NT2/D1 (cell line): Measurements from ENCODE around the gene B4GALNT4.

ENCODE experiments used
- DNase-seq: peaks from one replicate; pipeline ENCODE4 v3.0.0-alpha.2; 2011; ENCODE audit warnings: low read depth, low spot score
- H3K27me3 ChIP-seq: 2 replicates; pipeline ENCODE4 v1.6.0; 2011; ENCODE audit warnings: mild to moderate bottlenecking; ENCODE audit not compliant: insufficient read length, insufficient read depth
- H3K36me3 ChIP-seq: 2 replicates; pipeline ENCODE4 v1.6.1; 2011; ENCODE audit warnings: mild to moderate bottlenecking, low read length, mixed read lengths; ENCODE audit not compliant: insufficient read depth, insufficient read length
- H3K4me1 ChIP-seq: 2 replicates; pipeline ENCODE4 v1.5.1; 2011; ENCODE audit not compliant: insufficient read depth, insufficient read length
- H3K4me3 ChIP-seq: 2 replicates; pipeline ENCODE4 v1.5.1; 2011; ENCODE audit warnings: low read depth; ENCODE audit not compliant: insufficient read length
- H3K9ac ChIP-seq: 2 replicates; pipeline ENCODE4 v1.6.0; 2011; ENCODE audit warnings: low read depth; ENCODE audit not compliant: insufficient read length
- H3K9me3 ChIP-seq: 2 replicates; pipeline ENCODE4 v1.5.1; 2011; ENCODE audit warnings: mild to moderate bottlenecking, low read length; ENCODE audit not compliant: insufficient read depth
- SUZ12 ChIP-seq: IDR thresholded peaks from 2 replicates; pipeline ENCODE4 v1.6.1; 2011; ENCODE audit not compliant: insufficient read length, insufficient read depth; ENCODE audit errors: extremely low read depth
- YY1 ChIP-seq: IDR thresholded peaks from 2 replicates; pipeline ENCODE4 v1.6.1; 2011; ENCODE audit not compliant: insufficient read length, insufficient read depth
- ZNF274 ChIP-seq: IDR thresholded peaks from 2 replicates; pipeline ENCODE4 v1.6.1; 2011; ENCODE audit warnings: mild to moderate bottlenecking, low read depth, low read length

The B4GALNT4 gene

GRCh38 chr11:403021-403760, 33.9 kb downstream of the B4GALNT4 start:
- H3K4me3 ChIP-seq, result no peak overlapping the region
- no peak overlapping the region for H3K9ac ChIP-seq
- no peak for DNase-seq
- no peaks in the 10 kb centered on the region for H3K36me3 ChIP-seq
- H3K4me1 ChIP-seq, result peaks cover 20% of the 10 kb centered on the region
- peaks cover 8% of the 10 kb centered on the region for H3K27me3 ChIP-seq
- TF ChIP-seq YY1 (no peak), SUZ12 (no peak), ZNF274 (no peak)
- peaks cover 8% of the 10 kb centered on the region; the same call in 1 of the 2 replicates for H3K9me3 ChIP-seq

- H3K4me3 ChIP-seq, result no peak overlapping the region
Observed at GRCh38 chr11:403761-404431, 34.6 kb downstream of the B4GALNT4 start.

DNA sequence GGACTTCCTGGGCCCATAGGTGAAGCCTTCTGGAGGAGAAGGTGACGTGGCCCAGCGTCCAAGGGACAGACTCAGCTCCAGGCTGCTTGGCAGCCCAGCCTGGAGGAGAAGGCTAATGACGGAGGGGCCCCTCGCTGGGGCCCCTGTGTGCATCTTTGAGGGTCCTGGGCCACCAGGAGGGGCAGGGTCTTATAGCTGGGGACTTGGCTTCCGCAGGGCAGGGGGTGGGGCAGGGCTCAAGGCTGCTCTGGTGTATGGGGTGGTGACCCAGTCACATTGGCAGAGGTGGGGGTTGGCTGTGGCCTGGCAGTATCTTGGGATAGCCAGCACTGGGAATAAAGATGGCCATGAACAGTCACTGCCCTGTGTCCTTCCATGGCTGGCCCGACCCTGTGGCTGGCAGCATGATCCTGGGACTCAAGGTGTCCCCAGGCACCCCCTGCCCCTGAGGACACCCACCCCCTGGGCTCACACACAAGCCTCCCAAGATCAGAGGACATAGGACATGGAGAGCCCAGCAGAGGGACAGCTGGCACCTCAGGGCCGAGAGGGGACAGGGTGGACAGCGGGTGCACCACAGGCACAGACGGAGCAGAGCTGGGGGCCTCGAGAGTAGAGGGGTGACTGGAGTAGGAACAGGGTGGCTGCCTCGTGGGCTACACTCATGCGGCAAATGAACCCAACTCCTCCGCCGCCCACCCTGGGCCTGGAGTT, 35.4 kb downstream of the B4GALNT4 start:
- TF ChIP-seq YY1 (no peak), SUZ12 (no peak), ZNF274 (no peak)
- DNase-seq, result no peak
- Histone ChIP-seq H3K9me3 (peaks cover 7% of the 10 kb centered on the region; the same call in 1 of the 2 replicates), H3K4me1 (peaks cover 20% of the 10 kb centered on the region), H3K4me3 (no peak overlapping the region), H3K27me3 (peaks cover 15% of the 10 kb centered on the region), H3K9ac (no peak overlapping the region), H3K36me3 (no peaks in the 10 kb centered on the region)

More at GRCh38 chr11:403761-404431, 34.6 kb downstream of the B4GALNT4 start:
- no peak for DNase-seq
- Histone ChIP-seq H3K36me3 (no peaks in the 10 kb centered on the region), H3K27me3 (peaks cover 14% of the 10 kb centered on the region), H3K9ac (no peak overlapping the region), H3K4me1 (peaks cover 20% of the 10 kb centered on the region), H3K9me3 (peaks cover 8% of the 10 kb centered on the region; the same call in 1 of the 2 replicates)
- no peak for TF ChIP-seq ZNF274
- no peak for TF ChIP-seq YY1
- TF ChIP-seq SUZ12, result no peak

GRCh38 chr11:405323-405953, 36.1 kb downstream of the B4GALNT4 start:
- no peaks in the 10 kb centered on the region for H3K9me3 ChIP-seq
- H3K9ac ChIP-seq, result peak overlapping the region; percentile 82
- no peaks in the 10 kb centered on the region for H3K36me3 ChIP-seq
- H3K4me1 ChIP-seq, result peaks cover 20% of the 10 kb centered on the region
- DNase-seq, result no peak
- H3K4me3 ChIP-seq, result no peak overlapping the region
- TF ChIP-seq SUZ12, result no peak
- TF ChIP-seq YY1, result no peak
- TF ChIP-seq ZNF274, result no peak
- peaks cover 15% of the 10 kb centered on the region for H3K27me3 ChIP-seq

- Histone ChIP-seq H3K27me3 (peaks cover 15% of the 10 kb centered on the region), H3K4me1 (peaks cover 20% of the 10 kb centered on the region), H3K9ac (peak overlapping the region; percentile 82), H3K4me3 (peak overlapping the region; percentile 57), H3K36me3 (no peaks in the 10 kb centered on the region), H3K9me3 (no peaks in the 10 kb centered on the region)
- TF ChIP-seq YY1, result no peak
- TF ChIP-seq SUZ12, result no peak
- TF ChIP-seq ZNF274, result no peak
- no peak for DNase-seq
Observed at GRCh38 chr11:405954-406795, 36.9 kb downstream of the B4GALNT4 start.
